K562 (cell line): ENCODE measurements around the gene PRKAR1B. TPM values are rescaled to one million over a fixed set of nuclear protein-coding genes. Genes with fewer than 3 reads are reported as not detected.
A peak's percentile ranks its signal among the peaks of the same experiment; 100 is the strongest.

Source experiments
- ARID3B ChIP-seq: fragments of 250-450 bp; sonication (Bioruptor Pico); IDR thresholded peaks from 2 replicates; pipeline ENCODE4 v1.4.0; 2020; ENCODE audit warnings: borderline replicate concordance
- CUX1 ChIP-seq: fragments of 200-800 bp; sonication (Bioruptor generic); IDR thresholded peaks from 2 replicates; pipeline ENCODE4 v1.6.1; 2016; ENCODE audit warnings: missing genetic modification characterization, missing compliant biosample characterization
- KLF16 ChIP-seq: IDR thresholded peaks from 2 replicates; pipeline ENCODE4 v1.6.1; 2016; ENCODE audit warnings: antibody characterized with exemption
- SETDB1 ChIP-seq: IDR thresholded peaks from one replicate; pipeline ENCODE4 v1.6.1; 2012; ENCODE audit warnings: low read length, control low read depth, inconsistent platforms
- SMAD1 ChIP-seq: fragments of 150-350 bp; IDR thresholded peaks from 2 replicates; pipeline ENCODE4 v1.6.1; 2014; ENCODE audit warnings: low read length, low read depth; ENCODE audit not compliant: partially characterized antibody
- ZC3H11A ChIP-seq: IDR thresholded peaks from 2 replicates; pipeline ENCODE4 v1.6.1; 2012; ENCODE audit warnings: low read depth, low read length, improper control_type of control experiment
- ZMIZ1 ChIP-seq, 2 experiments: fragments of 150-350 bp in 1 of 2; IDR thresholded peaks; 2 replicates each; pipeline ENCODE4 v1.6.1; 2012 to 2016; ENCODE audit warnings: low read depth in 2 of 2, low read length in 2 of 2, mild to moderate bottlenecking in 1 of 2, moderate library complexity in 1 of 2
- ZNF311 ChIP-seq: fragments of 250-450 bp; sonication (Bioruptor Pico); IDR thresholded peaks from 2 replicates; pipeline ENCODE4 v1.4.0; 2020; ENCODE audit warnings: mild to moderate bottlenecking, moderate library complexity
- ZNF41 ChIP-seq: fragments of 250-450 bp; sonication (Bioruptor Pico); conservative IDR thresholded peaks from 2 replicates; pipeline ENCODE4 v1.4.0; 2020; ENCODE audit warnings: mild to moderate bottlenecking
- ZNF740 ChIP-seq, 3 experiments: fragments of 200-800 bp in 1 of 3; sonication (Bioruptor generic) in 1 of 3; sonication (generic) in 1 of 3; formaldehyde crosslinking in 1 of 3; IDR thresholded peaks; 2 replicates each; pipeline versions ENCODE4 v1.6.1 to v1.8.0; 2016 to 2022; ENCODE audit warnings: mild to moderate bottlenecking in 2 of 3, missing compliant biosample characterization in 2 of 3, missing genetic modification characterization in 2 of 3, missing genetic modification reagents in 1 of 3
- polyA plus RNA-seq, 8 experiments: library from polyadenylated mRNA; depleted of rRNA in 4 of 8; stranded (reverse) in 5 of 8; unstranded in 3 of 8; fragments of >200 nt; fragmentation: Nextera tagmentation in 2 of 8; fragmentation: Illumina TruSeq in 1 of 8; extraction: Ambion mirVana in 2 of 8; extraction: Trizol in 1 of 8; gene quantifications; 2 replicates each; pipeline versions ENCODE4 v1.2.1 to v1.2.3, GENCODE V29; 2011 to 2014; ENCODE audit warnings: inconsistent platforms in 1 of 8, missing spikeins in 1 of 8
- total RNA-seq, 7 experiments: library from RNA; depleted of rRNA in 6 of 7; stranded (reverse); fragments of >200 nt in 6 of 7; fragmentation: Illumina TruSeq in 2 of 7; extraction: Trizol in 2 of 7; gene quantifications; 2 replicates each; pipeline versions ENCODE4 v1.2.1 to v1.2.3, GENCODE V29; 2011 to 2021; ENCODE audit warnings: low replicate concordance in 1 of 7

The PRKAR1B gene
- total and polyA plus RNA-seq, 9 of the 15 experiments (the other 6 are each of a cell fraction or from before 2014, with no cell fraction given): 0.99 to 30.5 (median 12.7) TPM

- peak; percentile 76; the same call in 1 of the 2 replicates for TF ChIP-seq CUX1 (CRISPR knock-in tag)
- peak; percentile 23 for TF ChIP-seq SMAD1
- TF ChIP-seq ZNF740 (CRISPR knock-in tag; IDR thresholded peaks at IDR 0.05): peak; percentile 80
- TF ChIP-seq ZNF740 (tag; IDR thresholded peaks at IDR 0.05): peak in 1 of 2 experiments; percentile 54; a peak in 2 of 4 replicates
- TF ChIP-seq ARID3B (CRISPR knock-in tag): no peak
- no peak for TF ChIP-seq KLF16
- peak in 1 of 2 experiments; percentile 65; a peak in 1 of 4 replicates for TF ChIP-seq ZMIZ1 (IDR thresholded peaks at IDR 0.05; ENCODE audit: low read depth in 2 of 2, low read length in 2 of 2)
- peak; percentile 53 for TF ChIP-seq ZNF311
- 0 out of 2 replicates have a peak, but pooled peaks have one; percentile 48 for TF ChIP-seq ZNF41
- no peak for TF ChIP-seq SETDB1
- TF ChIP-seq ZC3H11A: no peak
Measured at GRCh38 chr7:604001-604883, 122.8 kb downstream of the PRKAR1B start (continued).
